SK-N-SH (cell line): ENCODE data around the gene SGCA. TPM values are rescaled to one million over a fixed set of nuclear protein-coding genes. Genes with fewer than 3 reads are reported as not detected.

Experiments
- CTCF ChIA-PET: fragments of 300-600, 350-600 bp; formaldehyde crosslinking; extraction: SDS; loops from one replicate; lab custom pipeline; 2021; lab: Yijun Ruan, JAX
- POLR2A ChIA-PET: fragments of 350-600 bp; sonication (Branson Sonifier 250); formaldehyde crosslinking; extraction: SDS; loops from one replicate; lab custom pipeline; 2020; ENCODE audit warnings: antibody characterized with exemption, inconsistent platforms; lab: Yijun Ruan, JAX
- DNase-seq: peaks from one replicate; pipeline ENCODE4 v3.0.0; 2012
- H2AFZ ChIP-seq: fragments of 200-600 bp; sonication (generic); 2 replicates; pipeline ENCODE4 v1.8.1; 2016; ENCODE audit warnings: antibody characterized with exemption, mild to moderate bottlenecking, low read depth
- H3F3A ChIP-seq: fragments of 200-600 bp; sonication (generic); replicated peaks from 2 replicates; pipeline ENCODE3; 2016; ENCODE audit warnings: antibody characterized with exemption, mild to moderate bottlenecking; ENCODE audit not compliant: insufficient read depth
- H3K27ac ChIP-seq, 2 experiments: fragments of 200-500 bp in 1 of 2; fragments of 200-600 bp in 1 of 2; sonication (Bioruptor generic) in 1 of 2; sonication (generic), shearing (Covaris generic) in 1 of 2; 2 replicates each; pipeline versions ENCODE4 v1.5.1 to v1.6.1; 2014 to 2016; ENCODE audit warnings: low read depth in 2 of 2, inconsistent platforms in 1 of 2, low read length in 1 of 2, mild to moderate bottlenecking in 1 of 2, mixed read lengths in 1 of 2
- H3K27me3 ChIP-seq: fragments of 200-600 bp; sonication (generic), shearing (Covaris generic); 2 replicates; pipeline ENCODE4 v1.6.1; 2016; ENCODE audit warnings: mixed run types; ENCODE audit not compliant: insufficient read depth
- H3K36me3 ChIP-seq, 2 experiments: fragments of 200-500 bp in 1 of 2; fragments of 200-600 bp in 1 of 2; sonication (Bioruptor generic) in 1 of 2; sonication (generic) in 1 of 2; replicated peaks in 1 of 2; 2 replicates each; pipeline versions ENCODE3 to v1.5.1; 2014 to 2016; ENCODE audit warnings: low read length in 1 of 2, mild to moderate bottlenecking in 1 of 2; ENCODE audit not compliant: insufficient read depth in 2 of 2, control insufficient read depth in 1 of 2
- H3K4me1 ChIP-seq, 2 experiments: fragments of 200-500 bp in 1 of 2; fragments of 200-600 bp in 1 of 2; sonication (Bioruptor generic) in 1 of 2; sonication (generic), shearing (Covaris generic) in 1 of 2; 2 replicates each; pipeline versions ENCODE4 v1.5.1 to v1.6.1; 2014 to 2016; ENCODE audit warnings: low read depth in 1 of 2, low read length in 1 of 2, mixed run types in 1 of 2; ENCODE audit not compliant: insufficient read depth in 2 of 2, control insufficient read depth in 1 of 2
- H3K4me2 ChIP-seq: fragments of 200-600 bp; sonication (generic), shearing (Covaris generic); 2 replicates; pipeline ENCODE4 v1.6.1; 2017; ENCODE audit warnings: mixed run types
- H3K4me3 ChIP-seq, 2 experiments: fragments of 200-500 bp in 1 of 2; fragments of 200-600 bp in 1 of 2; sonication (Bioruptor generic) in 1 of 2; sonication (generic), shearing (Covaris generic) in 1 of 2; 2 replicates each; pipeline versions ENCODE4 v1.5.1 to v1.8.1; 2014 to 2016; ENCODE audit warnings: low read depth in 2 of 2, inconsistent platforms in 1 of 2, low read length in 1 of 2, mild to moderate bottlenecking in 1 of 2, mixed read lengths in 1 of 2, moderate library complexity in 1 of 2
- H3K79me2 ChIP-seq: fragments of 200-600 bp; sonication (generic); 2 replicates; pipeline ENCODE4 v1.8.1; 2017; ENCODE audit warnings: mild to moderate bottlenecking; ENCODE audit not compliant: insufficient read depth
- H3K9ac ChIP-seq: fragments of 200-600 bp; sonication (generic); 2 replicates; pipeline ENCODE4 v1.6.1; 2017; ENCODE audit warnings: mixed run types
- H3K9me2 ChIP-seq: fragments of 200-600 bp; sonication (generic); 2 replicates; pipeline ENCODE4 v1.6.1; 2017; ENCODE audit warnings: mixed run types
- H3K9me3 ChIP-seq: fragments of 200-600 bp; sonication (generic); 2 replicates; pipeline ENCODE4 v1.6.1; 2017; ENCODE audit warnings: mixed run types, mild to moderate bottlenecking, moderate library complexity
- H4K20me1 ChIP-seq: fragments of 200-600 bp; sonication (generic); 2 replicates; pipeline ENCODE4 v1.6.1; 2017; ENCODE audit warnings: mild to moderate bottlenecking, mixed run types; ENCODE audit not compliant: insufficient read depth
- CHD2 ChIP-seq: fragments of 150-350 bp; IDR thresholded peaks from 2 replicates; pipeline ENCODE4 v1.6.1; 2018; ENCODE audit warnings: low read length; ENCODE audit not compliant: partially characterized antibody
- ELF1 ChIP-seq: IDR thresholded peaks from 2 replicates; pipeline ENCODE4 v1.4.0; 2012
- EP300 ChIP-seq, 2 experiments: IDR thresholded peaks; 2 replicates each; pipeline versions ENCODE4 v1.4.0 to v1.6.1; 2012; ENCODE audit warnings: borderline replicate concordance in 1 of 2, low read depth in 1 of 2, low read length in 1 of 2
- EZH2phosphoT487 ChIP-seq: fragments of 200-600 bp; sonication (generic); IDR thresholded peaks from 2 replicates; pipeline ENCODE4 v1.6.1; 2017; ENCODE audit warnings: low read depth, mixed run types, mild to moderate bottlenecking, antibody characterized with exemption, moderate library complexity, borderline replicate concordance
- FOXJ3 ChIP-seq: sonication (generic); formaldehyde crosslinking; IDR thresholded peaks from 2 replicates; pipeline ENCODE4 v1.5.1; 2020; ENCODE audit warnings: mild to moderate bottlenecking, missing genetic modification reagents
- GATA2 ChIP-seq: sonication (generic); formaldehyde crosslinking; IDR thresholded peaks from 2 replicates; pipeline ENCODE4 v1.5.0; 2020; ENCODE audit warnings: mild to moderate bottlenecking, missing genetic modification reagents
- MAX ChIP-seq: IDR thresholded peaks from 2 replicates; pipeline ENCODE4 v1.4.0; 2012; ENCODE audit warnings: low read depth
- MXI1 ChIP-seq: IDR thresholded peaks from 2 replicates; pipeline ENCODE4 v1.6.1; 2012; ENCODE audit warnings: mild to moderate bottlenecking, low read depth, low read length, improper control_type of control experiment
- POLR2AphosphoS5 ChIP-seq: IDR thresholded peaks from 2 replicates; pipeline ENCODE4 v1.6.1; 2012; ENCODE audit warnings: low read depth, low read length
- RCOR1 ChIP-seq: fragments of 150-350 bp; IDR thresholded peaks from 2 replicates; pipeline ENCODE4 v1.6.1; 2017; ENCODE audit warnings: antibody characterized with exemption, low read length
- REST ChIP-seq: IDR thresholded peaks from 2 replicates; pipeline ENCODE4 v1.6.1; 2012; ENCODE audit warnings: mild to moderate bottlenecking, low read depth, low read length, moderate library complexity
- RXRA ChIP-seq: IDR thresholded peaks from 2 replicates; pipeline ENCODE4 v1.4.0; 2012; ENCODE audit warnings: low read depth, mild to moderate bottlenecking, borderline replicate concordance
- TCF12 ChIP-seq: IDR thresholded peaks from 2 replicates; pipeline ENCODE4 v1.4.0; 2012
- USF1 ChIP-seq: IDR thresholded peaks from 2 replicates; pipeline ENCODE4 v1.4.0; 2012; ENCODE audit warnings: low read depth, borderline replicate concordance
- YY1 ChIP-seq: IDR thresholded peaks from 2 replicates; pipeline ENCODE4 v1.4.0; 2012; ENCODE audit warnings: low read depth, mild to moderate bottlenecking
- WGBS: methylation state at CpG from one replicate; pipeline ENCODE4 v1.1.6; 2017; ENCODE audit warnings: low lambda C conversion rate; 5-methylcytosine and 5-hydroxymethylcytosine counted together
- polyA plus RNA-seq, 3 experiments: library from polyadenylated mRNA; depleted of rRNA; stranded (reverse); fragments of >200 nt; gene quantifications; 2 replicates each; pipeline ENCODE4 v1.2.3, GENCODE V29; 2012
- TF ChIP-seq, protein P1 (sequence below): fragments of 150-350 bp; IDR thresholded peaks from 2 replicates; pipeline ENCODE4 v1.6.1; 2016; ENCODE audit warnings: mild to moderate bottlenecking, low read depth, low read length
- TF ChIP-seq, protein P2 (sequence below): IDR thresholded peaks from 2 replicates; pipeline ENCODE4 v1.4.0; 2012; ENCODE audit warnings: low read depth, borderline replicate concordance
- TF ChIP-seq, protein P3 (sequence below): IDR thresholded peaks from 2 replicates; pipeline ENCODE4; 2012

SGCA gene
- polyA plus RNA-seq, 1 of the 3 experiments (the other 2 are of a cell fraction): not detected

DNA sequence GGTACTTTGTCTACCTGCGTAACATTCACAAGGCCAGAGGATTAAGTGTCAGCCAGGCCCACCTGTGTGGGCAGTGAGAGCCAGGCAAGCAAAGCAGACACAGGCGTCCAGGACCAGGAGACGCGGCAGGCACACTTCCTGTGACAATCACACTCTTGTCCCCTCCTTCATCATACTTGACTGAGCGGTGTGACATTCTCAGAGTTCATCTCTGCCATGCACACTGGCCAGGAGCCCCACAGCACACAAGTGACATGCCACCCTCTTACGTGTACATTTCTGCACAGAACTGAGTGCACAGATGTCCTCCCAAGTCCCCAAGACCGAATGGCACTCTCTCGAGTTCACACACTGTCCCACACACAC lies 24.1 kb upstream of the SGCA start:
- H4K20me1 ChIP-seq: peaks cover 59% of the 10 kb centered on the region
- peaks cover 44 to 86% of the 10 kb centered on the region in 2 experiments for H3K36me3 ChIP-seq
- H3F3A ChIP-seq: peaks cover 17% of the 10 kb centered on the region
- WGBS: 93% methylated on average over 8 of the region's 8 CpGs
- no peaks in the 10 kb centered on the region for H3K27me3 ChIP-seq
- H3K4me1 ChIP-seq: peaks cover 9 to 17% of the 10 kb centered on the region in 2 experiments; a peak in 2 of 4 replicates
- no peaks in the 10 kb centered on the region for H3K9me3 ChIP-seq
- ChIA-PET CTCF (interaction anchor here (1.4 to 9.3 kb wide), 7 partner anchors 9 to 57 kb away, joined by 3 to 169 read pairs (median 21); partner anchors contain the start of genes PPP1R9B and SAMD14), POLR2A (no interaction called here)
- no peak overlapping the region for H2AFZ ChIP-seq
- H3K4me3 ChIP-seq: no peak overlapping the region
- no peak overlapping the region for H3K27ac ChIP-seq
- H3K9ac ChIP-seq: no peak overlapping the region
- TF ChIP-seq MXI1 (no peak), GATA2 (no peak), RCOR1 (no peak), POLR2AphosphoS5 (no peak), EP300 (IDR thresholded peaks at IDR 0.05; ENCODE audit: borderline replicate concordance in 1 of 2, low read depth in 1 of 2, low read length in 1 of 2) (no peak), RXRA (no peak), MAX (no peak), ELF1 (no peak), YY1 (no peak)
- TF ChIP-seq, protein P1, sequence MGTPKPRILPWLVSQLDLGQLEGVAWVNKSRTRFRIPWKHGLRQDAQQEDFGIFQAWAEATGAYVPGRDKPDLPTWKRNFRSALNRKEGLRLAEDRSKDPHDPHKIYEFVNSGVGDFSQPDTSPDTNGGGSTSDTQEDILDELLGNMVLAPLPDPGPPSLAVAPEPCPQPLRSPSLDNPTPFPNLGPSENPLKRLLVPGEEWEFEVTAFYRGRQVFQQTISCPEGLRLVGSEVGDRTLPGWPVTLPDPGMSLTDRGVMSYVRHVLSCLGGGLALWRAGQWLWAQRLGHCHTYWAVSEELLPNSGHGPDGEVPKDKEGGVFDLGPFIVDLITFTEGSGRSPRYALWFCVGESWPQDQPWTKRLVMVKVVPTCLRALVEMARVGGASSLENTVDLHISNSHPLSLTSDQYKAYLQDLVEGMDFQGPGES: no peak
- TF ChIP-seq, protein P2, sequence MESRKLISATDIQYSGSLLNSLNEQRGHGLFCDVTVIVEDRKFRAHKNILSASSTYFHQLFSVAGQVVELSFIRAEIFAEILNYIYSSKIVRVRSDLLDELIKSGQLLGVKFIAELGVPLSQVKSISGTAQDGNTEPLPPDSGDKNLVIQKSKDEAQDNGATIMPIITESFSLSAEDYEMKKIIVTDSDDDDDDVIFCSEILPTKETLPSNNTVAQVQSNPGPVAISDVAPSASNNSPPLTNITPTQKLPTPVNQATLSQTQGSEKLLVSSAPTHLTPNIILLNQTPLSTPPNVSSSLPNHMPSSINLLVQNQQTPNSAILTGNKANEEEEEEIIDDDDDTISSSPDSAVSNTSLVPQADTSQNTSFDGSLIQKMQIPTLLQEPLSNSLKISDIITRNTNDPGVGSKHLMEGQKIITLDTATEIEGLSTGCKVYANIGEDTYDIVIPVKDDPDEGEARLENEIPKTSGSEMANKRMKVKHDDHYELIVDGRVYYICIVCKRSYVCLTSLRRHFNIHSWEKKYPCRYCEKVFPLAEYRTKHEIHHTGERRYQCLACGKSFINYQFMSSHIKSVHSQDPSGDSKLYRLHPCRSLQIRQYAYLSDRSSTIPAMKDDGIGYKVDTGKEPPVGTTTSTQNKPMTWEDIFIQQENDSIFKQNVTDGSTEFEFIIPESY: no peak
- TF ChIP-seq, protein P3, sequence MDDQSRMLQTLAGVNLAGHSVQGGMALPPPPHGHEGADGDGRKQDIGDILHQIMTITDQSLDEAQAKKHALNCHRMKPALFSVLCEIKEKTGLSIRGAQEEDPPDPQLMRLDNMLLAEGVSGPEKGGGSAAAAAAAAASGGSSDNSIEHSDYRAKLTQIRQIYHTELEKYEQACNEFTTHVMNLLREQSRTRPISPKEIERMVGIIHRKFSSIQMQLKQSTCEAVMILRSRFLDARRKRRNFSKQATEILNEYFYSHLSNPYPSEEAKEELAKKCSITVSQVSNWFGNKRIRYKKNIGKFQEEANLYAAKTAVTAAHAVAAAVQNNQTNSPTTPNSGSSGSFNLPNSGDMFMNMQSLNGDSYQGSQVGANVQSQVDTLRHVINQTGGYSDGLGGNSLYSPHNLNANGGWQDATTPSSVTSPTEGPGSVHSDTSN: no peak
- H3K79me2 ChIP-seq: peaks cover 47% of the 10 kb centered on the region
- DNase-seq: no peak
- H3K9me2 ChIP-seq: no peaks in the 10 kb centered on the region
- no peak overlapping the region for H3K4me2 ChIP-seq

- peaks cover 45 to 68% of the 10 kb centered on the region in 2 experiments for H3K36me3 ChIP-seq
These were observed 22.2 kb upstream of the SGCA start for GRCh38 chr17:50143461-50144176.

More at GRCh38 chr17:50143461-50144176, 22.2 kb upstream of the SGCA start:
- no peak overlapping the region for H3K9ac ChIP-seq
- no peaks in the 10 kb centered on the region for H3K9me3 ChIP-seq
- CTCF ChIA-PET: interaction anchor here (1.0 to 9.3 kb wide), 6 partner anchors 18 to 155 kb away, joined by 3 to 117 read pairs (median 6); partner anchors contain the start of gene PDK2
- no peak for DNase-seq
- H3F3A ChIP-seq: peaks cover 31% of the 10 kb centered on the region
- H3K4me2 ChIP-seq: no peak overlapping the region
- peaks cover 66% of the 10 kb centered on the region for H3K79me2 ChIP-seq
- H3K4me1 ChIP-seq: peaks cover 21 to 36% of the 10 kb centered on the region in 2 experiments; a peak in 3 of 4 replicates
- TF ChIP-seq USF1: no peak
- TF ChIP-seq FOXJ3 (CRISPR knock-in tag): no peak
- TF ChIP-seq RCOR1: no peak
- TF ChIP-seq POLR2AphosphoS5: no peak
- TF ChIP-seq EZH2phosphoT487: no peak
- no peak for TF ChIP-seq CHD2
- TF ChIP-seq EP300 (IDR thresholded peaks at IDR 0.05; ENCODE audit: borderline replicate concordance in 1 of 2, low read depth in 1 of 2, low read length in 1 of 2): no peak
- TF ChIP-seq TCF12: no peak
- TF ChIP-seq REST: no peak
- no peak overlapping the region for H3K4me3 ChIP-seq
- H3K27me3 ChIP-seq: no peaks in the 10 kb centered on the region
- no peak overlapping the region for H2AFZ ChIP-seq
- peaks cover 78% of the 10 kb centered on the region for H4K20me1 ChIP-seq
- POLR2A ChIA-PET: no interaction called here
- no peak overlapping the region for H3K27ac ChIP-seq
- H3K9me2 ChIP-seq: no peaks in the 10 kb centered on the region
- 94% methylated on average over 17 of the region's 20 CpGs for WGBS
